GM19238 (cell line): Measurements from ENCODE around the gene DLG4.

Experiments
- DNase-seq: peaks from one replicate; pipeline ENCODE4 v3.0.0; 2011; ENCODE audit warnings: low spot score; ENCODE audit not compliant: insufficient read length

The DLG4 gene

DNA sequence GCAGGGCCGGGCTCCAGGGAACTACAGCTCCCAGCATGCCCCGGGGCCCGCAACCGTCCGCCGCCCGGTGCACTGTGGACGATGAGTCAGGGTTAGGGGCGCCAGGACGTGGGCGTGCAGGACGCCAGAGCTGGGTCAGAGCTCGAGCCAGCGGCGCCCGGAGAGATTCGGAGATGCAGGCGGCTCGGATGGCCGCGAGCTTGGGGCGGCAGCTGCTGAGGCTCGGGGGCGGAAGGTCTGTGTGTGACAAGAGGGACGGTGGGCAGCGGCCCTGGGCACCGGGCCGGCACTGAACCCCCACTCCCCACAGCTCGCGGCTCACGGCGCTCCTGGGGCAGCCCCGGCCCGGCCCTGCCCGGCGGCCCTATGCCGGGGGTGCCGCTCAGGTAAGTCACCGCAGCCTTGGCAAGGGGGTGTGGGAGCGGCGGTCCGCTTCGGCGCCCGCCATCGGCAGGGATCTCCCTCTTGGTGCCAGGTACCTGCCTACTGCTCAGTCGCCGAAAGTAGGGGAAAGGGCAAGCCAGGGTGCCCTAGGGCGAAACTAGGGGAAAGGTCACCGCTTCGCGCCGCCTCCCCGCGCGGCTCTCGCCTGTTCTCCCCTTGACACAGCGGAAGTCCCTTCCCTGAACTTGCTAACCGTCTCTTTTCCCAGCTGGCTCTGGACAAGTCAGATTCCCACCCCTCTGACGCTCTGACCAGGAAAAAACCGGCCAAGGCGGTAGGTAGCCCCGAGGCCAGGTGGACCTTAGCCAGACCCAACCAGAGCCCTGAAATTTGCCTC lies at the start of gene DLG4, which contains the start of gene ACADVL:
TSS of gene DLG4 (minus strand) at position 25 of the 781 bp plus-strand sequence.
TSS of gene ACADVL (plus strand) at position 127 of the 781 bp plus-strand sequence. CDS start at position 174, 47 bp downstream.
- DNase-seq = peak; percentile 80

DNA sequence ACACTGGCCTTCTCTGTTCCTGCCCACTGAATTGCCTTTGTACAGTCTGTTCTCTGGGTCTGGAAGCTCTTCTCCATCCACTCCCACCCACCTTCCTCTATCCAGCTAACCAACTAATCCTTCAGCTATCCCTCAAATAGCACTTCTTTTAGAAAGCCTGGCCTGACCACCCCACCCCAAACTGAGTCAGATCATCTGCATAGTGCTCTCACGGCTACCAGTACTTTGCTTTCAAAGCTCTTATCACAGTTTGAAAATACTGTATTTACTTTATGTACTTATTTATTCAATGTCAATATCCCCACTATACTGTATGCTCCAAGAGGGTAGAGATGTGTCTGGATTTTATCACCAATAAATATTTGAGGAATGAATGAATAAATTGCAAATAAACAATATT lies 47.1 kb upstream of the DLG4 start:
- DNase-seq = no peak

DNA sequence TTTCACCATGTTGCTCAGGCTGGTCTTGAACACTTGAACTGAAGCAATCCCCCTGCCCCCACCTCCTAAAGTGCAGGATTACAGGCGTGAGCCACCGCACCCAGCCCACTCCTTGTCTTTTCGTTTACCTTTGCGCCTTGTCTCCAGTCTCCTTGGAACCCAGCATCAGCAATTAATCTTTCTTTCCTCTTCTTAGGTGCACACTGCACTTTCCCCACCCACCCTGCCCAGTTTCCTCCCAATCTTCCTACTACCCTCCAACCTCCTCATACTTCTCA lies 44.1 kb upstream of the DLG4 start:
- no peak for DNase-seq

DNA sequence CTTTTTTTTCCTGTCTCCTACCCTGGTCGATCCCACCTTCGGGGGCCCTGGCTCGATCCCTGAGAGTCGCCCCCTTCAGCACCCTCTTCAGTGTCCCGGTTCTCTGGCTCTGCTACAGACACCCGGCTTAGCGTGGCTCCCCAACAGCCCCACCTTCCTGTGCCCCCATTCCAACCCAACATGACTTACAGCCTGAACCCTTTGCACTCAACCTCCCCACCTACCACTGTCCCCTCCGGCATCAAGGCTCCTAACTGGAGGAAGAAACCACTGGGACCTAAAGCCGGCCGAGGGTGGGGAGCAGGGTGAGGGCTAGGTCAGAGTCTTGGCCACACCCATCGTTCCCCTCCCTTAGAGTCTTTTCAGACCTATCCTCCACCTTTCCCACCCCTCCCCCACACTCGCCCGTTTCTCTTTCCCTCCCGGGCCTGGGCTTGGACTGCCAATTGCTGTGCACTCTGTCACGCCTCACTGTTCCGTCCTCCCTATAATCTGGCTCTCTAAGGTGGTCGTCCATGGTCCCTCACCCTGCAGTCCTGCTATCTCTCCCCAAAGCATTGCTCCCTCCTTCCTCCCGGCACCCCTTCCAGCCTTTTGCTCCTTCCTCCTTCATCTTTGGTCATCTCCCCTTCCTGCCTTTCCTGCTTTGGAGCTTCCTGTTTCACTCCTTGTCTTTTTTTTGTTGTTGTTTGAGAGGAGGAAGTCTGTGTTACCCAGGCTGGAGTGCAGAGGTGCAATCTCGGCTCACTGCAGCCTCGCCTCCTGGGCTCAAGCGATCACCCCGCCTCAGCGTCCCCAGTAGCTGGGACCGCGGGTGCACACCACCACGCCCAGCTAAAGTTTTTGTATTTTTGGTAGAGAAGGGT lies 43.5 kb upstream of the DLG4 start:
- no peak for DNase-seq

DNA sequence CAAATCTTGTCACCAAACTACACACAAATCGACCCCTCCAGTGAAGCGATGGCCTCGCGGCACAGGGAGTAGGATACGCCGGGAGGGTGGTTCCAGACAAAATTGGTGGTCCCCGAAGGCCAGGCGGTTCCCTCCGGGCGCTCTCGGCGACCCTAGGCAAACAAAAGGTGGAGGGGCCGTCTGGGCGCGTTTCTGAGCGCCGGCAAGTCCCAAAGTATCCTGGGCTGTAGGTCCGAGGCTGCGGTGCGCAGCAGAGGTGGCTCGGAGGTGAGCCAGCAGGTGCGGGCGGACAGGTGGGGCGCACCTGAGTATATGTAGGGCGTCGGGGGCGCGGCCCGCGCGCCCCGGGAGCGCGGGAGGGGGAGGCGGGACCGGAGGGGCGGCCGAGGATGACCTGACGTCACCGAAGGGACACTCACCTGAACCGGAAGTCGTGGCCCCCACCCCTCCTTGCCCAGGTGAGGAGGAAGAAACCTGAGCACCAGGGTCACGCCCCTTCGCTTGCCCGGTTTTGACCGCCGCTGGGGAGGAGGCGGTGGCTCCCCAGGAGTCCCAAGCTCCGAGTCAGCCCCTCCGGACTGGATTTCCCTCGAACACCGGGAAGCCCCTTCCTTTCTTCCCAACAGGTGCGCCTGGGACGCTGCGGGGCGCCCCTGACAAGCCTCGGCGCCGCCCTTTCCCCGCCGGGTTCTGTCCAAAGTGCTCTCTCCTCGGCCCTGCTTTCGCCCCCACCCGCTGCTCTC lies 42.7 kb upstream of the DLG4 start, which contains the start of gene CLDN7:
TSS of gene CLDN7 (minus strand) at position 287 of the 743 bp plus-strand sequence. CDS start 435 bp downstream, outside the sequence.
- DNase-seq = no peak

DNA sequence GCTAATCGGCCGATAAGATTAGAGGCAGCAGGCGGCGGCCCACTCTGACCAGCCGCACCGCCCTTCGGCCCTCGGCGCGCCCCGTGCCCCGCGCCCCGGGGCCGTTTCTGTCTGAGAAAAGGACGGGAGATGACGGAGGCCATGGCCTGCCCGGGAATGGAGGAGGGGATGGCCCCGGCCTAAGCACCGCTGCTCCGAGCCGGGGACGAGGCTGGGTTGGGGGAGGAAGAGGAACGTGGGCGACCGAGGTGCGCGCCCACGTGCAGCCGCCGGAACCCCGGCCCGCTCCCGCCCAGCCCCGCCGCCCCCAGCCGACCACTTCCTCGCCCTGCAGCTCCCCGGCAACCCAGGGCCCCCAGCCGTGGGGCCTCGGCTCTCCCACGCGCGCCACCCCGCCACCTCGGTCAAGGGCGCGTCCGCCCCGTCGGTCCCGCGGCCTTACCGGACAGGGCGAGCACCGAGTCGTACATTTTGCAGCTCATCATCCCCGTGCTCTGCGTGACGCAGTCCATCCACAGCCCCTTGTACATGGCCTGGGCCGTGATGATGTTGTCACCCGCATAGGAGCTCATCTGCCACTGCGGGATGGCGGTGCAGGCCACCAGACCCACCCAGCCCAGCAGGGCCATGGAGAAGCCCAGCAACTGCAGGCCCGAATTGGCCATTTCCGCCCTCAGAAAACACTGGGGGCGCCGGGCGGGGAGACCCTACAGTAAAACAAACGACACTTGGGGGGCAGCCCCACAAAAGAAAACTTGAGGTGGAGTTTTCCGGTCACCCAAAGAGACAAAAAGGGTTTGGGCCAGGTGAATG lies 41.9 kb upstream of the DLG4 start:
- DNase-seq = no peak

DNA sequence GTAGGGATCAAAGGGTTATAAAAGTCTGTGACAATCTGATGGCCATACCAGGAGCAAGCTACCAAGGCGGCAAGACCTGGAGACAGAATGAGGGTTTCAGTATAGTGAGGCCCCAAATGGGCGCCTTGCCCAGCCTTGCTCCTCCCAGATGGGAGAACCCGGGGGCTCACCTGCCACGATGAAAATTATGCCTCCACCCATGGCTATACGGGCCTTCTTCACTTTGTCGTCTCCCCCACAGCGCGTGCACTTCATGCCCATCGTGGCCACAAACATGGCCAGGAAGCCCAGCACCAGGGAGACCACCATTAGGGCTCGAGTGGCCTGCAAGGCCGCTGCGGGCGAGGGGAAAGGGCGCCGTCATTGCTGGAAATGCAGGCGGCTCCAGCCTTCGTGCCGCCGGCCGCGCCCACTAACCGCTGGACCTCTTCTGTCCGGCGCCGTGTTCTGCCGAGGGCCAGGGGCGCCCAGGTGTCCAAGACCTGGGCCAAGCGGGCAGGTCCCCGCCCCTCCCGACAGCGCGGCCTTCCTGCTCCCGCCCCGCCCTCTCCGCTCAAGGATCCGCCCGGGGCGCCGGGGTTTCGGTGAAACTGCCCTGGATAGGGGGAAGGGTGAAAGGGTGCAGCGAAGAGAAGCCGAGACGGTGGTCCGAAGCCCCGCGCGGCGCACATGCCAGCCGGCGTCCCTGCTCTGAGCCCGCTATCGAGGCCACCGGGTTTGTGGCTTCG lies 41.2 kb upstream of the DLG4 start:
- peak; percentile 68 for DNase-seq

DNA sequence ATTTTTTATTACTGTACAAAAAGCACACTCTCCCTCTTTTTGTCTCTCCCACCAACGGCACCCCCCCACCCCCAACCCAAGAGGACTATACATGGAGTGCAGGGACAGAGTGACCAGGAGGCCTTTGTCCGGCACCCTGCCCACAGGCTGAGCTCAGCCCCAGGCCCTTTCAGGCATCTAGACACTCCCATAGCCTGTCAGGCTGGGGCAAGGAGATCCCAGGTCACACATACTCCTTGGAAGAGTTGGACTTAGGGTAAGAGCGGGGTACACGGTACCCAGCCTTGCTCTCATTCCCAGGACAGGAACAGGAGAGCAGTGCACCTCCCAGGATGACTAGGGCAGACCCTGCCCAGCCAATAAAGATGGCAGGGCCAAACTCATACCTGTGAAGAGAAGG lies 40.5 kb upstream of the DLG4 start:
- no peak for DNase-seq

DNA sequence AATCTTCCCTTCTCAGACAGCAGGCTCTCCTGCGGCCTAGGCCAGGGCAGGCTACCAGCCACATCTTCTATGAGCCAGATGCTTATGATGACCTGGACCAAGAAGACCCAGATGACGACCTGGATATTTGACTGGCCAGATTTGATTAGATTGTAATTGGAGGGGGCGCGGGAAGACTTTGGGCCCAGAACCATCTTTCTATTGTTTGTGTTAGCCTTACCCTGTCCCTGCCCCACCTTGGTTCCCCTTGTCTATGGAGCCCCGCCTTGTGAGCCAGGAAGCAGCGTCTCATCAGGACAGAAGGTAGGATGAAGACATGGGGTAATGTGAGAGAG lies 39.9 kb upstream of the DLG4 start:
- no peak for DNase-seq

DNA sequence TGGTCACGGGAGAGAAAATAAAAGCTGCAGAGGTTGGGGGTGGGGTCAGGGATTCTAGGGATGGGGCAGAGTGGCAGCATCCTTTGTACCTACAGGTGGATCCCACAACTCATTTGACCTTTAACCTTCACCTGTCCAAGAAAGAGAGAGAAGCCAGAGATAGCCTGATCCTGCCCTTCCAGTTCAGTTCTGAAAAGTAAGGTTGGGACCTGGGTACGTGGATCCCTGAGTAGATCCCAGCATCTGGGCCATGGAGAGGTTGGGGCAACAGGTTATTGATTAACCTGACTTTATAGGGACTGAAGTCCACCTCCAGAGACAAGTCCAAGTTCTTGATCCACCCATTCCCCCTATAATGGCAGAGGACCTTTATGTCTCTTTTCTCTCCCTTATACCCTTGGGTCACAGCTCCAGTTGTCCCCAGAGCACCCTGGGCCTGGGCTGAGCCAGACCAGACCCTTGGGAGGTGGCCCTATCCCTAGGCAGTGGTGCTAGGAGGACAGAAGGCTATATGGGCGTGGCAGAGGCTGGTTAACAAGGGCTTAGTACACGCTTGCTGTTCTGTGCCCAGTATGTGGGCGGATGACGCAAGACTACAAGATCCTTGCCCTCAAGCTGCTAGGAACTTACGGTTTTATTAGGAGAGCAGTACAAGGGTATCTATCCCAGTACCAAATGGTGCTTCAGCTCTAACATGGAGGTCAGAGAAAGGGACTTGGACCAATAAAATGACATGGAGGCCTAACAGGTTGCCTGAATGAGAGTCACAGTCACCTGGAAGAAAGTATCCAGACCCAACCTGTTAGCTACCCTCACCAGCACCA lies 39.3 kb upstream of the DLG4 start:
- no peak for DNase-seq

DNA sequence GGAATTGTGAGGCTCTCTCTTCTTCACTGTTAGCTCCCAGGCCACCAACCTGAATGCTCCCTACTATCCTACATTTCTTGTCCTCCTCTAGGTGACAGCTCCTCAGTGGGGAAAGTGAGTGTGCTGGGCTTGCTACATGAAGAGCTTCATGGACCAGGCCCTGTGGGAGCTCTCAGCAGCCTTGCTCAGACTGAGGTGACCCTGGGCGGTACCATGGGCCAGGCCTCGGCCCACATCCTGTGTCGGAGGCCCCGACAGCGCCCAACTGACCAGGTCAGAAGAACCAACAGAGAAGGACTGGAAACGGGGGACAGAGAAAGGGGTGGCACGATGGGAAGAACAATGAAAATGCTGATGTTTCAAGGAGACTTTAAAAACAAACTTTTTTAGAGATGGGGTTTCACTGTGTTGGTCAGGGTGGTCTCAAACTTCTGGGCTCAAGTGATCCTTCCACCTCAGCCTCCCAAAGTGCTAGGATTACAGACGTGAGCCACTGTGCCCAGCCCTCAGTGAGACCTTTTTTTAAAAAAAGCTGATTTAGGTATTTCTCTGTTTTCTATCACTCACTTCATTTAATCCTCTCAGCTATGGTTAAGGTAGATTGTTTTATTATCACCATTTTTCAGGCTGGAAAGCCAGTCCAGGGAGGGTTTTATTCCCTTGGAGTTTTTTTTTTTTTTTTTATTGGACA lies 37.3 kb upstream of the DLG4 start:
- DNase-seq = no peak

DNA sequence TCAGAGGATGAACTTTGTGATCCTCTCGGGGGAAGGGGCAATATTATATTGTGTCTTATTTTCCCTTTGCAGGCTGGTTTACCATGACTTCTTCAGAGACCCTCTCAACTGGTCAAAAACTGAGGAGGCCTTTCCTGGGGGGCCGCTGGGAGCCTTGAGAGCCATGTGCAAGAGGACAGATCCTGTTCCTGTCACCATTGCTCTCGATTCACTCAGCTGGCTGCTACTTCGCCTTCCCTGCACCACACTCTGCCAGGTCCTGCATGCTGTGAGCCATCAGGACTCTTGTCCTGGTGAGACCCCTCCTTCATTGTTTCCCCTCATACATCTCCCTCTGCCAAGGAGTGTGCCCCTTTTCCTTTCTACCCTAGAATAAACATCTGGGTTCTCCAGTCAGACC lies 34.9 kb upstream of the DLG4 start:
- no peak for DNase-seq

DNA sequence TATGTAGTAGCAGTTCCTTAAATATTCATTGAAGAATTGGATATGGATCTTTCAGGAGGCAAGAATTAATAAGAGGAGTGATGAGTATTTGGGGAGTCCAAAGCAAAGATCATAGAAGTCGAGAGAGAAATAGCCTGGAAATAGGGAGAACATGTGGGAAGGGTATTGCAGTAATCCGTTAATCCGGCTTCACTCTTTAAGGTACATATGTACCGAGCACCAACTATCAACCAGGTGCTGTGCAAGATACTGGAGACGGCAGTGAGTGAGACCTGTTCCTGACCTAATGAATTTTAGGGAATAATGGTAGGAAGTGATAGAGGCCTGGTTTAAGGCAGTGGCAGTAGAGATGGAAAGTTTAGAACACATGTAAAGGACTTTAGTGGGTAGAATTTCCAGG lies 33.4 kb upstream of the DLG4 start:
- DNase-seq = no peak

DNA sequence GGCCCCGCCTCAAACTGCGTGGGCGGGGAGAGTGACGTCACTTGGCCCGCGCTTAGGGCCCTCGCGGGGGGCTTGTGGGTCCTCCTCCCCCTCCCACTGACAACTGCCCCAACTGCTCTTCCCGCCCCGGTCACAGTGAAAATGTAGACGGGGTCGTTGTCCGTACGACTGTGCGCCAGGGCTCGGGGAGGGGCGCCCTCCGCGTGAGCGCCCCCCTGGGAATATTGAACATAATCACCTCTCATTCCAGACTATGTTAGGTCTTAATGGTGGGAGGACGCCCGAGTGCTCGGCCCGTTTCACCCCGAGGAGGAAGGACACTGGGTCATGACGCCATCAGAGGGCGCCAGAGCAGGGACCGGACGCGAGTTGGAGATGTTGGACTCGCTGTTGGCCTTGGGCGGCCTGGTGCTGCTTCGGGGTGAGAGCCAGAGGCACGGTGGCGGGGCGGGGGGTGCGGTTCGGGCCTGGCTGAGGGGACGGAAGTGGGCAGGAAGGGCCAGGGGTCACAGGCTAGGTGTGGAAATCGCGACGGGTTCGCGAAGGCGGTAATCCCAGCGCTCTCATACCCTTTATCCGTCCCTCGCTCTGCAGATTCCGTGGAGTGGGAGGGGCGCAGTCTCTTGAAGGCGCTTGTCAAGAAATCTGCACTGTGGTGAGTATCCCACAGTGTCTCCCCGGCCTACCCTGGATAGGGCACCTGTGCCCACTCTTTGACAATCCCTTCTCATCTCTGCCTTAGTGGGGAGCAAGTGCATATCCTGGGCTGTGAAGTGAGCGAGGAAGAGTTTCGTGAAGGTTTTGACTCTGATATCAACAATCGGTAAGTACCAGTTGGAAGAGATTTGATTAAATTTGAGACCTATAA lies 32.8 kb upstream of the DLG4 start, which contains the start of gene ELP5:
TSS of gene ELP5 (plus strand) at position 40 of the 868 bp plus-strand sequence. CDS start at position 376, 336 bp downstream.
- DNase-seq = peak; percentile 91

DNA sequence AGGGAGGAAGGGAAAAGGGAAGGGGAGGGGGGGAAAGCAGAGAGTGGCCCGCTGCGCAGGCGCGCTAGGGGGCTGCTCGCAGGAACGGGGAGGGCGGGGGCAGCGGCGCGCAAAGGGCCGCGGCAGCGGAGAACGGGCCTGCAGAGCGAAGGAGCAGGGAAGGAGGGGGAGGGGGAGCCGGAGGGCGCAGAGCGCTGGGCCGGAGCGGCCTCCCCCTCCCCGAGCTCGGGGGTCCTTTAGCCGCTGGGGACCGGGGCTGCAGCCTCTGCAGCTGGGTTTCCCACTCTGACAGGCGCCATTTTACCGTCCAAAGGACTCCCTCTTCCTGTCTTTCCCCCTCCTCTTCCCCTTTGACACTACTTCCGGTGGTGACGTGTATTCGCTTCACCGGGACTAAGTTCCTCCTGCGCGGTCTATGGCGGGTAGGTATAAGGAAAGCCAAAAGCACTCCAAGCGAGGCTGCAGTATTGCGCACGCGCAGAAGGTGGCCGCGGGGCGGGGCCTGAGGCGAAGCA lies 32.1 kb upstream of the DLG4 start, which contains the start of gene CTDNEP1:
TSS of gene CTDNEP1 (minus strand) at position 74 of the 515 bp plus-strand sequence. CDS start 438 bp downstream, outside the sequence.
- peak; percentile 96 for DNase-seq

DNA sequence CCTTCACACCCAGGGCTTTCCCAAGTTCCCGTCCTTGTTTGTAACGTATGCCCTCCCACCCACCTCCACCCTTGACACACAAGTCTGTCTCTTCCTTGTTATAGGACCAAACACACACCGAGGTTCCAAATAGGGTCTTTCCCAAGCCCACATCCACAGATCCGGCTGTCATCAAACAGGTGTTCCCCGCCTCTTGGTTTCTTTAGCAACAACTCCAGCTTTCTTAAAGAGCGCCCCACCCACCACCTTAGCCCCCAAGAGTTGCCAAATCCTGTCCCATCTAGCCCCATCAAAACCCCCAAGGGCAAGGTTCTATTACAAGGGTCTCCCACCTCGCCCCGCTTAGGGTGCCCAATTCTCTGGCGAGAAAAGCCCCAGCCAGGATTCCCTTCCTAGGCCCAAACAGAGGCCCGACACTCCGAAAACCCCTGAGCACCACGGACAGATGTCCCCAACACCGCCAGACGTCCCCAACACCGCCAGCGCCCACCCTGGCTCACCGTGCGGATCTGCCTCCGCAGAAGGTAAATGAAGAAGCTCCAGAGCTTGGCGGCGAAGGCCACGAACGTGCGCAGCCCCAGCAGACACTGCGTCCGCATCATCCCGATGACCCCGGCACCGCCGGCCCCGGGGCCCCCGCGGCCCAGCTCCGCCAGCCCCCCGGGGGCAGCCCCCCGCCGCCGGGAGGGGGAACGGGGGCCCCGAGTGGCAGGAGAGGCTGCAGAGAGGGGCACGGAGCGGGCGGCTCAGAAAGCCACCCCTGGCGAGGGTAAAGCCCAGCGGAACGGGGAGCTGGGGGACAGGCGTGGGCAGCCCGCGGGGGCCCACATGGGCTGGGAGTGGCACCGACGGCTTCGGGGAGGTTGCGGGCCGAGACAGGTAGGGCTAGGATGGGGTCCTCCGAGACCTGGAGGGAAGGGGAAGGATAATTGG lies 31.3 kb upstream of the DLG4 start:
- DNase-seq = no peak
